Colonic mucosa (tissue), 4 donors: Measurements from ENCODE around the gene GPRC5B. TPM values are rescaled to one million over a fixed set of nuclear protein-coding genes. Genes with fewer than 3 reads are reported as not detected.

Experiments
- DNase-seq: peaks from one replicate; pipeline ENCODE4 v3.0.0-alpha.2; 2020
- H3K27ac ChIP-seq: fragments of 200-600 bp; one replicate; pipeline ENCODE4 v1.8.0; 2021
- H3K27me3 ChIP-seq: fragments of 200-600 bp; one replicate; pipeline ENCODE4 v1.8.0; 2021
- H3K36me3 ChIP-seq: fragments of 200-600 bp; one replicate; pipeline ENCODE4 v1.8.0; 2021
- H3K4me1 ChIP-seq: fragments of 200-600 bp; one replicate; pipeline ENCODE4 v1.8.0; 2021; ENCODE audit warnings: mild to moderate bottlenecking
- H3K4me3 ChIP-seq: fragments of 200-600 bp; one replicate; pipeline ENCODE4 v1.8.0; 2021
- H3K9ac ChIP-seq, 2 donors: one replicate each; pipeline ENCODE4 v1.7.0; 2013; ENCODE audit warnings: control low read depth in 2 of 2, low read depth in 2 of 2, low read length in 2 of 2
- H3K9me3 ChIP-seq: fragments of 200-600 bp; one replicate; pipeline ENCODE4 v1.8.0; 2021
- CTCF ChIP-seq: fragments of 200-600 bp; IDR thresholded peaks from one replicate; pipeline ENCODE4 v1.8.0; 2022; ENCODE audit warnings: antibody characterized with exemption, mild to moderate bottlenecking
- intact Hi-C: fragments of 100-400 bp; cut with DNase I; formaldehyde crosslinking; loops from one replicate; pipeline ENCODE4 v1.14.1; 2022
- total RNA-seq, 2 donors: library from RNA; stranded (reverse); fragmentation: NEBNext Ultra II Directional in 1 of 2; extraction: Animal tissue kit (Norgen Biotek cat#: 25700) in 1 of 2; gene quantifications; one replicate each; pipeline ENCODE4 v1.2.1, GENCODE V29; 2021
- donor health status: healthy.
- donor health status: DM: no; HTN: no; CAD: no.
- donor health status: DM: no; HTN: no; CAD: no.

The GPRC5B gene
- total RNA-seq, 2 donors from 2014 or later: 3.1 to 8.5 TPM

GRCh38 chr16:19846436-19846835 lies 38.2 kb downstream of the GPRC5B start:
- no peak for TF ChIP-seq CTCF
- Histone ChIP-seq H3K36me3 (no peaks in the 10 kb centered on the region), H3K27ac (no peak overlapping the region), H3K4me3 (no peak overlapping the region), H3K4me1 (no peaks in the 10 kb centered on the region), H3K27me3 (no peaks in the 10 kb centered on the region), H3K9me3 (no peaks in the 10 kb centered on the region), H3K9ac (no peak overlapping the region)
- DNase-seq: no peak
- intact Hi-C loops: no loop called here

- TF ChIP-seq CTCF: no peak
- no peaks in the 10 kb centered on the region for H3K36me3 ChIP-seq
- intact Hi-C loops: no loop called here
- no peak overlapping the region for H3K27ac ChIP-seq
- no peak overlapping the region for H3K4me3 ChIP-seq
- DNase-seq: no peak
- no peak overlapping the region for H3K9ac ChIP-seq
- no peaks in the 10 kb centered on the region for H3K9me3 ChIP-seq
- H3K27me3 ChIP-seq: no peaks in the 10 kb centered on the region
- H3K4me1 ChIP-seq: no peaks in the 10 kb centered on the region
Measured at GRCh38 chr16:19844945-19845641, 39.6 kb downstream of the GPRC5B start.

- Histone ChIP-seq H3K4me3 (no peak overlapping the region), H3K27me3 (no peaks in the 10 kb centered on the region), H3K27ac (no peak overlapping the region), H3K4me1 (no peaks in the 10 kb centered on the region), H3K9me3 (no peaks in the 10 kb centered on the region), H3K9ac (no peak overlapping the region), H3K36me3 (no peaks in the 10 kb centered on the region)
- no peak for DNase-seq
- intact Hi-C loops: no loop called here
- TF ChIP-seq CTCF: no peak
Measured at GRCh38 chr16:19843371-19843770, 41.3 kb downstream of the GPRC5B start.

GRCh38 chr16:19842426-19843157 lies 42.1 kb downstream of the GPRC5B start:
- Histone ChIP-seq H3K27ac (no peak overlapping the region), H3K27me3 (no peaks in the 10 kb centered on the region), H3K9me3 (no peaks in the 10 kb centered on the region), H3K9ac (no peak overlapping the region), H3K4me1 (no peaks in the 10 kb centered on the region), H3K4me3 (no peak overlapping the region), H3K36me3 (no peaks in the 10 kb centered on the region)
- no peak for TF ChIP-seq CTCF
- no peak for DNase-seq
- intact Hi-C loops: no loop called here

GRCh38 chr16:19841184-19841583 lies 43.5 kb downstream of the GPRC5B start:
- Histone ChIP-seq H3K4me3 (no peak overlapping the region), H3K9ac (no peak overlapping the region), H3K36me3 (no peaks in the 10 kb centered on the region), H3K27me3 (no peaks in the 10 kb centered on the region), H3K4me1 (no peaks in the 10 kb centered on the region), H3K27ac (no peak overlapping the region), H3K9me3 (no peaks in the 10 kb centered on the region)
- DNase-seq: no peak
- intact Hi-C loops: no loop called here
- TF ChIP-seq CTCF: no peak
